Breast epithelium (tissue), 4 donors: ENCODE data around the gene NLRP6. TPM values are rescaled to one million over a fixed set of nuclear protein-coding genes. Genes with fewer than 3 reads are reported as not detected.
A peak's percentile ranks its signal among the peaks of the same experiment; 100 is the strongest.

Experiments
- DNase-seq, 2 donors: peaks; one replicate each; pipeline ENCODE4 v3.0.0-alpha.2; 2019; ENCODE audit warnings: low spot score in 2 of 2
- H3K27ac ChIP-seq, 2 donors: fragments of 200-600 bp; sonication (generic) in 1 of 2; one replicate each; pipeline ENCODE4 v1.5.1; 2016 to 2019; ENCODE audit warnings: mild to moderate bottlenecking in 1 of 2
- H3K27me3 ChIP-seq, 2 donors: fragments of 200-600 bp; sonication (generic) in 1 of 2; one replicate each; pipeline versions ENCODE4 v1.5.1 to v1.6.0; 2017 to 2019; ENCODE audit warnings: control low read depth in 1 of 2, mild to moderate bottlenecking in 1 of 2
- H3K36me3 ChIP-seq: fragments of 200-600 bp; one replicate; pipeline ENCODE4 v1.5.1; 2019
- H3K4me1 ChIP-seq, 2 donors: fragments of 200-600 bp; sonication (generic); one replicate each; pipeline ENCODE4 v1.5.1; 2016 to 2019; ENCODE audit warnings: control low read depth in 1 of 2
- H3K4me3 ChIP-seq, 3 donors: fragments of 200-600 bp; sonication (generic); 1 replicate in 2 of 3; 2 replicates in 1 of 3; pipeline ENCODE4 v1.5.1; 2016 to 2019; ENCODE audit warnings: mild to moderate bottlenecking in 3 of 3, moderate library complexity in 2 of 3
- H3K9me3 ChIP-seq, 2 donors: fragments of 200-600 bp; sonication (generic) in 1 of 2; one replicate each; pipeline ENCODE4 v1.5.1; 2016 to 2019; ENCODE audit warnings: control low read depth in 1 of 2
- CTCF ChIP-seq, 3 donors: fragments of 450-650 bp; IDR thresholded peaks; one replicate each; pipeline ENCODE4 v1.5.1; 2016 to 2017; ENCODE audit warnings: antibody characterized with exemption in 3 of 3, mild to moderate bottlenecking in 3 of 3, moderate library complexity in 3 of 3
- POLR2A ChIP-seq: fragments of 450-650 bp; IDR thresholded peaks from one replicate; pipeline ENCODE4 v1.6.1; 2016; ENCODE audit warnings: antibody characterized with exemption, mild to moderate bottlenecking, moderate library complexity
- POLR2AphosphoS5 ChIP-seq, 3 donors: sonication (generic); formaldehyde crosslinking; IDR thresholded peaks; one replicate each; pipeline ENCODE4 v1.6.1; 2017; ENCODE audit warnings: antibody characterized with exemption in 3 of 3
- intact Hi-C: fragments of 100-400 bp; cut with DNase I; formaldehyde crosslinking; loops from one replicate; pipeline ENCODE4 v1.15.1; 2023; ENCODE audit warnings: low total_unique reads
- total RNA-seq, 3 donors: library from RNA; depleted of rRNA; stranded (reverse); fragments of >200 nt; gene quantifications; one replicate each; pipeline ENCODE4 v1.1.0, GENCODE V29; 2016

NLRP6 gene
- total RNA-seq, 3 donors from 2014 or later = 0.59 to 3.7 (median 2.0) TPM

- Histone ChIP-seq H3K27me3 (peaks cover 0 to 18% of the 10 kb centered on the region in 2 donors), H3K4me3 (no peak overlapping the region), H3K4me1 (no peaks in the 10 kb centered on the region), H3K9me3 (no peaks in the 10 kb centered on the region), H3K36me3 (no peaks in the 10 kb centered on the region), H3K27ac (no peak overlapping the region)
- intact Hi-C loops = loop anchor here (5.0 kb wide), 1 partner anchor 66 kb away; no protein-coding TSS in a partner anchor
- DNase-seq = no peak
- no peak for TF ChIP-seq POLR2A
- TF ChIP-seq POLR2AphosphoS5 (IDR thresholded peaks at IDR 0.05) = no peak
- TF ChIP-seq CTCF (IDR thresholded peaks at IDR 0.05) = no peak
Observed at GRCh38 chr11:296171-297050, 18.2 kb downstream of the NLRP6 start.

- DNase-seq = no peak
- TF ChIP-seq POLR2A (no peak), CTCF (IDR thresholded peaks at IDR 0.05) (no peak), POLR2AphosphoS5 (IDR thresholded peaks at IDR 0.05) (no peak)
- Histone ChIP-seq H3K9me3 (no peaks in the 10 kb centered on the region), H3K4me1 (no peaks in the 10 kb centered on the region), H3K27me3 (peaks cover 0 to 18% of the 10 kb centered on the region in 2 donors), H3K36me3 (no peaks in the 10 kb centered on the region), H3K4me3 (no peak overlapping the region), H3K27ac (no peak overlapping the region)
- intact Hi-C loops = loop anchor here (5.0 kb wide), 1 partner anchor 65 kb away; no protein-coding TSS in a partner anchor
Observed at GRCh38 chr11:297051-297585, 18.9 kb downstream of the NLRP6 start.

GRCh38 chr11:297586-298405 is 19.6 kb downstream of the NLRP6 start:
- Histone ChIP-seq H3K4me3 (no peak overlapping the region), H3K36me3 (no peaks in the 10 kb centered on the region), H3K4me1 (no peaks in the 10 kb centered on the region), H3K27me3 (peaks cover 0 to 18% of the 10 kb centered on the region in 2 donors), H3K9me3 (no peaks in the 10 kb centered on the region), H3K27ac (peak overlapping the region in 1 of 2 donors; percentile 0)
- TF ChIP-seq POLR2A (no peak), POLR2AphosphoS5 (IDR thresholded peaks at IDR 0.05) (no peak), CTCF (IDR thresholded peaks at IDR 0.05) (no peak)
- DNase-seq = no peak
- intact Hi-C loops = loop anchor here (5.0 kb wide), 1 partner anchor 65 kb away; no protein-coding TSS in a partner anchor

- Histone ChIP-seq H3K27ac (peak overlapping the region in 1 of 2 donors; percentile 0), H3K9me3 (no peaks in the 10 kb centered on the region), H3K4me3 (no peak overlapping the region), H3K36me3 (no peaks in the 10 kb centered on the region), H3K4me1 (no peaks in the 10 kb centered on the region), H3K27me3 (peaks cover 0 to 18% of the 10 kb centered on the region in 2 donors)
- DNase-seq = no peak
- intact Hi-C loops = loop anchor here (5.0 kb wide), 1 partner anchor 64 kb away; no protein-coding TSS in a partner anchor
- TF ChIP-seq CTCF (IDR thresholded peaks at IDR 0.05) (no peak), POLR2AphosphoS5 (IDR thresholded peaks at IDR 0.05) (no peak), POLR2A (no peak)
Observed at GRCh38 chr11:298406-299065, 20.3 kb downstream of the NLRP6 start.
